H1 (cell line): ENCODE results near the gene THOC5. TPM values are rescaled to one million over a fixed set of nuclear protein-coding genes. Genes with fewer than 3 reads are reported as not detected.

Experiments
- EZH2 ChIP-seq: fragments of 200-600 bp; sonication (generic); IDR thresholded peaks from 2 replicates; pipeline ENCODE4 v1.7.1; 2012; ENCODE audit warnings: low read depth, mild to moderate bottlenecking, moderate library complexity, low read length, inconsistent platforms; ENCODE audit not compliant: severe bottlenecking
- GTF2F1 ChIP-seq: IDR thresholded peaks from 2 replicates; pipeline ENCODE4 v1.6.1; 2012; ENCODE audit warnings: low read depth, low read length, improper control_type of control experiment, borderline replicate concordance
- MAFK ChIP-seq: IDR thresholded peaks from 2 replicates; pipeline ENCODE4 v1.6.1; 2012; ENCODE audit warnings: low read depth, mild to moderate bottlenecking, improper control_type of control experiment, low read length
- POU5F1 ChIP-seq: IDR thresholded peaks from 2 replicates; pipeline ENCODE4 v1.6.1; 2011; ENCODE audit warnings: low read depth, mild to moderate bottlenecking, low read length, moderate library complexity
- RAD21 ChIP-seq, 2 experiments: IDR thresholded peaks in 1 of 2; conservative IDR thresholded peaks in 1 of 2; 2 replicates each; pipeline ENCODE4 v1.6.1; 2011; ENCODE audit warnings: low read depth in 2 of 2, low read length in 2 of 2, improper control_type of control experiment in 1 of 2, inconsistent platforms in 1 of 2, mild to moderate bottlenecking in 1 of 2, moderate library complexity in 1 of 2
- RFX5 ChIP-seq: IDR thresholded peaks from 2 replicates; pipeline ENCODE4 v1.6.1; 2011; ENCODE audit warnings: low read depth, low read length, improper control_type of control experiment, borderline replicate concordance
- SUZ12 ChIP-seq: fragments of 200-600 bp; sonication (generic); IDR thresholded peaks from 2 replicates; pipeline ENCODE4 v1.6.1; 2012; ENCODE audit warnings: mild to moderate bottlenecking, inconsistent platforms, low read length, moderate library complexity, mixed read lengths
- TAF7 ChIP-seq: optimal IDR thresholded peaks from 2 replicates; pipeline ENCODE3; 2011; ENCODE audit warnings: low read depth, mild to moderate bottlenecking, inconsistent platforms, low read length, moderate library complexity, borderline replicate concordance
- TBP ChIP-seq: IDR thresholded peaks from 2 replicates; pipeline ENCODE4 v1.6.1; 2011; ENCODE audit warnings: low read depth, low read length, improper control_type of control experiment
- ZNF274 ChIP-seq: IDR thresholded peaks from 2 replicates; pipeline ENCODE4 v1.7.0; 2012; ENCODE audit warnings: low read length, borderline replicate concordance; ENCODE audit errors: extremely low read depth
- polyA plus RNA-seq, 7 experiments: library from polyadenylated mRNA; depleted of rRNA in 3 of 7; stranded (reverse) in 5 of 7; unstranded in 2 of 7; fragments of >200 nt in 5 of 7; fragments of 200-250 nt in 2 of 7; gene quantifications; 1 replicate in 5 of 7; 2 replicates in 1 of 7; 4 replicates in 1 of 7; pipeline versions ENCODE4 v1.2.1 to v1.2.3, GENCODE V29; 2011 to 2013; ENCODE audit warnings: missing spikeins in 2 of 7, mixed read lengths in 2 of 7
- total RNA-seq: library from RNA; stranded (reverse); fragmentation: NEBNext Ultra II Directional; extraction: Animal tissue kit (Norgen Biotek cat#: 25700); gene quantifications from 2 replicates; pipeline ENCODE4 v1.2.1, GENCODE V29; 2021
- TF ChIP-seq, protein P1 (sequence below), 3 experiments: IDR thresholded peaks; 1 replicate in 2 of 3; 2 replicates in 1 of 3; pipeline versions ENCODE4 v1.5.1 to v1.6.1; 2011; ENCODE audit warnings: low read length in 3 of 3, mild to moderate bottlenecking in 3 of 3, inconsistent platforms in 2 of 3, low read depth in 1 of 3, moderate library complexity in 1 of 3; ENCODE audit not compliant: insufficient read depth in 1 of 3; ENCODE audit errors: control extremely low read depth in 1 of 3

Gene THOC5
- total and polyA plus RNA-seq, 2 of the 8 experiments (the other 6 are each of a cell fraction or from before 2014, with no cell fraction given), result 27.7 to 65.7 TPM

DNA sequence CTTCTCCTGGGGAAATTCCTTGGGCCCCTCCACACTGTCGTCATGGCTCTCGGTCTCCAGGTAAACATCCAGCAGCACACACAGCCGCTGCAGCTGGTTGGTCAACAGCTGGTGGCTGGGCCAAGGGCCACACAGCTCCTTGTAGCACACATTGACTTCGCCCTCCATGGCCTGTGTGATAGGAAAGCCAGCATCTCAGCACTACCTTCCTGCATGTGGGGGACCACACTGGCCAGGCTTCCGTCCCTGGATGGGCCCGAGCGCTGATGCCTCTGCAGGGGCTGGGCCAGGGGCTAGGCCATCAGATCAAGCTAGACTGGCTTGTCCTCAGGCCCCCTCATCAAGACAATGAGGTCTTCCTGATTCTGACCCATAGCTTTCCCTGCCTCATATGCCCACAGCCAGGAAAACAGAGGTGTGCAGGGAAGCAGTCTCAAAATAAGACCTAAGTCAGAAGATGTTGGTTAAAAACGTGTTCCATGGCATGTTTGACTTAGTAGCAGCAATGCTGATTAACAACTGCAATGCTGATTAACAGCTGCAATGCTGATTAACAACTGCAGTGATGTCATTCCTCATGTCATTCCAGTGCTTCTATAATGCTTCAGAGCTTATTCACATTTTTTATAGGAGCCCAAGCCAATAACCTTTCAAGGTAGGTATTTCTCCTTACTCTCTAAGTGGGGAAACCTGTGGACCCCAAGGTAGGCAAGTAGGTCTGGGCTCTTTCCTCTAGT, 42.3 kb downstream of the THOC5 start (continued):
- TF ChIP-seq, protein P1, sequence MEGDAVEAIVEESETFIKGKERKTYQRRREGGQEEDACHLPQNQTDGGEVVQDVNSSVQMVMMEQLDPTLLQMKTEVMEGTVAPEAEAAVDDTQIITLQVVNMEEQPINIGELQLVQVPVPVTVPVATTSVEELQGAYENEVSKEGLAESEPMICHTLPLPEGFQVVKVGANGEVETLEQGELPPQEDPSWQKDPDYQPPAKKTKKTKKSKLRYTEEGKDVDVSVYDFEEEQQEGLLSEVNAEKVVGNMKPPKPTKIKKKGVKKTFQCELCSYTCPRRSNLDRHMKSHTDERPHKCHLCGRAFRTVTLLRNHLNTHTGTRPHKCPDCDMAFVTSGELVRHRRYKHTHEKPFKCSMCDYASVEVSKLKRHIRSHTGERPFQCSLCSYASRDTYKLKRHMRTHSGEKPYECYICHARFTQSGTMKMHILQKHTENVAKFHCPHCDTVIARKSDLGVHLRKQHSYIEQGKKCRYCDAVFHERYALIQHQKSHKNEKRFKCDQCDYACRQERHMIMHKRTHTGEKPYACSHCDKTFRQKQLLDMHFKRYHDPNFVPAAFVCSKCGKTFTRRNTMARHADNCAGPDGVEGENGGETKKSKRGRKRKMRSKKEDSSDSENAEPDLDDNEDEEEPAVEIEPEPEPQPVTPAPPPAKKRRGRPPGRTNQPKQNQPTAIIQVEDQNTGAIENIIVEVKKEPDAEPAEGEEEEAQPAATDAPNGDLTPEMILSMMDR (IDR thresholded peaks at IDR 0.05; ENCODE audit: control extremely low read depth in 1 of 3, insufficient read depth in 1 of 3, low read depth in 1 of 3, low read length in 3 of 3), result no peak
- TF ChIP-seq ZNF274 (no peak), TBP (no peak), RAD21 (IDR thresholded peaks at IDR 0.05 in 1 of 2, conservative IDR thresholded peaks at IDR 0.05 in 1 of 2; ENCODE audit: low read depth in 2 of 2, low read length in 2 of 2) (no peak), GTF2F1 (no peak), SUZ12 (no peak), EZH2 (no peak), MAFK (no peak), TAF7 (no peak), RFX5 (no peak), POU5F1 (no peak)
